ENCODE data around the gene FRY.

DNA sequence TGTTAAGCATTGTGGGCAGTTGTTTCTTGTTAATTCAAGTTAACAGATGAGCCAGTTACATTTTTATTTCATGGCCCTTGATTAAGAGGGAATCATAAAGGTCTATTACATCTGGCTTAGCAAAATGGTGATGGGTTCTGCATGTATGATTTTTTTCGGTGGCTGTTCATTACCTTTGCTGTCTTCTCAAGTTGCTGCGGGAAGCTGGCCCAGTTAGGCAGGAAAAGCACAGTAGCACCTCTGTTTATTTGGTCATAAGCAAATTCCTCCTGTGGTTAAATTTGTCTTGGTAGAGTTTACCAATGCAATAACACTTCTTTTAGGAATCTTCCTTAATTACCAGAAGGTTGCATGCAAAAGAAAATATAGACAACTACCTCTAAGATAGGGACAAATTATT is 104.5 kb downstream of the FRY start:
- TF ChIP-seq HDGF (IDR thresholded peaks at IDR 0.05; ENCODE audit: borderline replicate concordance) (no peak), FOXM1 (IDR thresholded peaks at IDR 0.05; ENCODE audit: borderline replicate concordance) (no peak), SP1 (IDR thresholded peaks at IDR 0.05) (no peak), ARNT (IDR thresholded peaks at IDR 0.05) (no peak), TARDBP (IDR thresholded peaks at IDR 0.05) (no peak), NFRKB (IDR thresholded peaks at IDR 0.05) (no peak), CTBP1 (IDR thresholded peaks at IDR 0.05; ENCODE audit: borderline replicate concordance) (no peak)
